Left ventricle myocardium inferior (tissue), 1 donor: Measurements from ENCODE around the gene AUH. TPM values are rescaled to one million over a fixed set of nuclear protein-coding genes. Genes with fewer than 3 reads are reported as not detected.

ENCODE experiments used
- DNase-seq: peaks from one replicate; pipeline ENCODE4 v3.0.0-alpha.2; 2020
- H3K27ac ChIP-seq: fragments of 200-600 bp; replicated peaks from 2 replicates; pipeline ENCODE4 v1.8.0; 2021
- H3K27me3 ChIP-seq: fragments of 200-600 bp; 2 replicates; pipeline ENCODE4 v1.8.0; 2021; ENCODE audit warnings: low read depth
- H3K36me3 ChIP-seq: fragments of 200-600 bp; 2 replicates; pipeline ENCODE4 v1.8.0; 2021
- H3K4me1 ChIP-seq: fragments of 200-600 bp; 2 replicates; pipeline ENCODE4 v1.8.0; 2021
- H3K4me3 ChIP-seq: fragments of 200-600 bp; 2 replicates; pipeline ENCODE4 v1.8.0; 2021; ENCODE audit warnings: mild to moderate bottlenecking, moderate library complexity
- H3K9me3 ChIP-seq: fragments of 200-600 bp; replicated peaks from 2 replicates; pipeline ENCODE4 v1.8.0; 2021
- CTCF ChIP-seq: fragments of 200-600 bp; IDR thresholded peaks from 2 replicates; pipeline ENCODE4 v1.8.0; 2021; ENCODE audit warnings: antibody characterized with exemption, mild to moderate bottlenecking, borderline replicate concordance
- intact Hi-C: fragments of 100-400 bp; cut with micrococcal nuclease; formaldehyde crosslinking; loops from one replicate; pipeline ENCODE4 v1.11.0; 2022
- total RNA-seq: library from RNA; stranded (reverse); fragmentation: NEBNext Ultra II Directional; extraction: Animal tissue kit (Norgen Biotek cat#: 25700); gene quantifications from one replicate; pipeline ENCODE4 v1.2.1, GENCODE V29; 2021
- donor health status: DM: no; HTN: yes; CAD: no; lungs with severe emphysema.

AUH gene
- total RNA-seq, 1 donor from 2014 or later, result 44.1 TPM

GRCh38 chr9:91195372-91196012 is 166.2 kb downstream of the AUH start:
- intact Hi-C loops, result no loop called here
- TF ChIP-seq CTCF, result no peak
- H3K27ac ChIP-seq, result peak overlapping the region; percentile 100
- peaks cover 2% of the 10 kb centered on the region for H3K9me3 ChIP-seq
- peaks cover 67% of the 10 kb centered on the region for H3K4me1 ChIP-seq
- no peak for DNase-seq
- H3K36me3 ChIP-seq, result no peaks in the 10 kb centered on the region
- no peak overlapping the region for H3K4me3 ChIP-seq
- H3K27me3 ChIP-seq, result no peaks in the 10 kb centered on the region

GRCh38 chr9:91193658-91194391 is 167.9 kb downstream of the AUH start:
- DNase-seq, result peak; percentile 87
- Histone ChIP-seq H3K4me1 (peaks cover 67% of the 10 kb centered on the region), H3K27ac (peak overlapping the region; percentile 100), H3K4me3 (peak overlapping the region; percentile 67), H3K27me3 (no peaks in the 10 kb centered on the region), H3K36me3 (no peaks in the 10 kb centered on the region), H3K9me3 (peaks cover under 1% of the 10 kb centered on the region)
- TF ChIP-seq CTCF, result no peak
- intact Hi-C loops, result no loop called here

GRCh38 chr9:91193087-91193657 is 168.5 kb downstream of the AUH start:
- Histone ChIP-seq H3K27ac (peak overlapping the region; percentile 100), H3K36me3 (no peaks in the 10 kb centered on the region), H3K4me1 (peaks cover 64% of the 10 kb centered on the region), H3K27me3 (no peaks in the 10 kb centered on the region), H3K4me3 (peak overlapping the region; percentile 67), H3K9me3 (peaks cover 4% of the 10 kb centered on the region)
- TF ChIP-seq CTCF, result peak; percentile 39
- intact Hi-C loops, result no loop called here
- DNase-seq, result peak; percentile 76

GRCh38 chr9:91192381-91193086 is 169.2 kb downstream of the AUH start:
- intact Hi-C loops, result no loop called here
- Histone ChIP-seq H3K4me1 (peaks cover 64% of the 10 kb centered on the region), H3K4me3 (peak overlapping the region; percentile 67), H3K27ac (peak overlapping the region; percentile 100), H3K27me3 (no peaks in the 10 kb centered on the region), H3K9me3 (peaks cover 4% of the 10 kb centered on the region), H3K36me3 (no peaks in the 10 kb centered on the region)
- no peak for DNase-seq
- TF ChIP-seq CTCF, result no peak

GRCh38 chr9:91191411-91192380 is 170.0 kb downstream of the AUH start:
- Histone ChIP-seq H3K27me3 (no peaks in the 10 kb centered on the region), H3K4me1 (peaks cover 64% of the 10 kb centered on the region), H3K9me3 (peaks cover 4% of the 10 kb centered on the region), H3K4me3 (peak overlapping the region; percentile 67), H3K27ac (peak overlapping the region; percentile 100), H3K36me3 (no peaks in the 10 kb centered on the region)
- intact Hi-C loops, result no loop called here
- no peak for DNase-seq
- no peak for TF ChIP-seq CTCF
